MM.1S (cell line): ENCODE measurements around the gene CLRN3.

ENCODE experiments used
- DNase-seq: peaks from one replicate; pipeline ENCODE4 v3.0.0-alpha.2; 2015
- H2AFZ ChIP-seq: fragments of 300-600 bp; sonication (generic); 2 replicates; pipeline ENCODE4 v1.6.0; 2016; ENCODE audit warnings: antibody characterized with exemption, low read length
- H3F3A ChIP-seq: fragments of 300-600 bp; sonication (generic); 2 replicates; pipeline ENCODE4 v1.6.1; 2016; ENCODE audit warnings: mild to moderate bottlenecking, antibody characterized with exemption, low read length, moderate library complexity, mixed read lengths; ENCODE audit not compliant: insufficient read depth
- H3K27ac ChIP-seq: fragments of 300-600 bp; sonication (generic); 2 replicates; pipeline ENCODE4 v1.5.1; 2016; ENCODE audit warnings: mild to moderate bottlenecking, low read length
- H3K27me3 ChIP-seq: fragments of 300-600 bp; sonication (generic); replicated peaks from 2 replicates; pipeline ENCODE4 v1.6.0; 2016; ENCODE audit warnings: low read length; ENCODE audit not compliant: insufficient read depth
- H3K36me3 ChIP-seq: fragments of 300-600 bp; sonication (generic); replicated peaks from 2 replicates; pipeline ENCODE4 v1.6.1; 2016; ENCODE audit warnings: mild to moderate bottlenecking, low read length, mixed read lengths; ENCODE audit not compliant: insufficient read depth
- H3K4me1 ChIP-seq: fragments of 300-600 bp; sonication (generic); 2 replicates; pipeline ENCODE4 v1.6.1; 2016; ENCODE audit warnings: low read length, mixed read lengths
- H3K4me2 ChIP-seq: fragments of 300-600 bp; sonication (generic); 2 replicates; pipeline ENCODE4 v1.6.0; 2016; ENCODE audit warnings: low read depth, low read length
- H3K4me3 ChIP-seq: fragments of 300-600 bp; sonication (generic); 2 replicates; pipeline ENCODE4 v1.5.1; 2016; ENCODE audit warnings: low read length, mixed read lengths
- H3K79me2 ChIP-seq: fragments of 300-600 bp; sonication (generic); 2 replicates; pipeline ENCODE4 v1.6.1; 2016; ENCODE audit warnings: mixed run types, low read length, mixed read lengths
- H3K9ac ChIP-seq: fragments of 300-600 bp; sonication (generic); 2 replicates; pipeline ENCODE4 v1.6.1; 2016; ENCODE audit warnings: low read length, mixed read lengths
- H3K9me2 ChIP-seq: fragments of 300-600 bp; sonication (generic); replicated peaks from 2 replicates; pipeline ENCODE4 v1.6.1; 2016; ENCODE audit warnings: mild to moderate bottlenecking, low read length, mixed read lengths; ENCODE audit not compliant: insufficient read depth
- H3K9me3 ChIP-seq: fragments of 300-600 bp; sonication (generic); replicated peaks from 2 replicates; pipeline ENCODE4 v1.6.1; 2016; ENCODE audit warnings: mild to moderate bottlenecking, low read length, mixed read lengths; ENCODE audit not compliant: insufficient read depth
- H4K20me1 ChIP-seq: fragments of 300-600 bp; sonication (generic); 2 replicates; pipeline ENCODE4 v1.6.1; 2016; ENCODE audit warnings: mild to moderate bottlenecking, low read length, moderate library complexity, mixed read lengths; ENCODE audit not compliant: insufficient read depth
- CTCF ChIP-seq: fragments of 300-600 bp; sonication (generic); IDR thresholded peaks from 2 replicates; pipeline ENCODE4 v1.5.1; 2016; ENCODE audit warnings: antibody characterized with exemption, low read length, mixed read lengths
- EZH2 ChIP-seq: fragments of 300-600 bp; sonication (generic); optimal IDR thresholded peaks from 2 replicates; pipeline ENCODE3; 2017; ENCODE audit warnings: low read depth, mild to moderate bottlenecking, antibody characterized with exemption, low read length, mixed read lengths
- EZH2phosphoT487 ChIP-seq: fragments of 300-600 bp; sonication (generic); IDR thresholded peaks from 2 replicates; pipeline ENCODE4 v1.6.1; 2018; ENCODE audit warnings: antibody characterized with exemption, low read length

The CLRN3 gene

GRCh38 chr10:127860592-127860991 lies 32.1 kb downstream of the CLRN3 start:
- Histone ChIP-seq H2AFZ (no peak overlapping the region), H3K9ac (no peak overlapping the region), H3K27me3 (no peaks in the 10 kb centered on the region), H4K20me1 (no peaks in the 10 kb centered on the region), H3K27ac (no peak overlapping the region), H3K4me2 (no peak overlapping the region), H3K4me3 (no peak overlapping the region), H3K9me2 (no peaks in the 10 kb centered on the region), H3K36me3 (no peaks in the 10 kb centered on the region), H3F3A (no peaks in the 10 kb centered on the region), H3K4me1 (no peaks in the 10 kb centered on the region), H3K9me3 (no peaks in the 10 kb centered on the region), H3K79me2 (no peaks in the 10 kb centered on the region)
- DNase-seq = no peak
- TF ChIP-seq CTCF (no peak), EZH2 (no peak), EZH2phosphoT487 (no peak)

- H4K20me1 ChIP-seq = no peaks in the 10 kb centered on the region
- no peaks in the 10 kb centered on the region for H3K9me2 ChIP-seq
- H3K36me3 ChIP-seq = no peaks in the 10 kb centered on the region
- TF ChIP-seq EZH2 (no peak), EZH2phosphoT487 (no peak), CTCF (no peak)
- H3K4me2 ChIP-seq = no peak overlapping the region
- DNase-seq = no peak
- H3K27ac ChIP-seq = no peak overlapping the region
- no peaks in the 10 kb centered on the region for H3K79me2 ChIP-seq
- no peaks in the 10 kb centered on the region for H3K9me3 ChIP-seq
- no peak overlapping the region for H2AFZ ChIP-seq
- H3K4me1 ChIP-seq = peaks cover 21% of the 10 kb centered on the region
- no peak overlapping the region for H3K9ac ChIP-seq
- no peaks in the 10 kb centered on the region; the same call in 1 of the 2 replicates for H3F3A ChIP-seq
- H3K4me3 ChIP-seq = no peak overlapping the region
- no peaks in the 10 kb centered on the region for H3K27me3 ChIP-seq
Observed at GRCh38 chr10:127855976-127856375, 36.8 kb downstream of the CLRN3 start.

- Histone ChIP-seq H3K9me2 (no peaks in the 10 kb centered on the region), H2AFZ (peak overlapping the region; percentile 35; the same call in 1 of the 2 replicates), H3K36me3 (no peaks in the 10 kb centered on the region), H4K20me1 (no peaks in the 10 kb centered on the region), H3K9me3 (no peaks in the 10 kb centered on the region), H3K27me3 (no peaks in the 10 kb centered on the region), H3F3A (no peaks in the 10 kb centered on the region; the same call in 1 of the 2 replicates), H3K4me3 (no peak overlapping the region), H3K27ac (no peak overlapping the region), H3K4me2 (no peak overlapping the region; the same call in 1 of the 2 replicates), H3K79me2 (no peaks in the 10 kb centered on the region), H3K9ac (no peak overlapping the region), H3K4me1 (peaks cover 21% of the 10 kb centered on the region)
- no peak for DNase-seq
- TF ChIP-seq CTCF (no peak), EZH2 (no peak), EZH2phosphoT487 (no peak)
Observed at GRCh38 chr10:127855591-127855881, 37.2 kb downstream of the CLRN3 start.
